ENCODE results near the gene FOXN3.

GRCh38 chr14:89190765-89191513, 226.1 kb downstream of the FOXN3 start:
- TF ChIP-seq, protein P1, sequence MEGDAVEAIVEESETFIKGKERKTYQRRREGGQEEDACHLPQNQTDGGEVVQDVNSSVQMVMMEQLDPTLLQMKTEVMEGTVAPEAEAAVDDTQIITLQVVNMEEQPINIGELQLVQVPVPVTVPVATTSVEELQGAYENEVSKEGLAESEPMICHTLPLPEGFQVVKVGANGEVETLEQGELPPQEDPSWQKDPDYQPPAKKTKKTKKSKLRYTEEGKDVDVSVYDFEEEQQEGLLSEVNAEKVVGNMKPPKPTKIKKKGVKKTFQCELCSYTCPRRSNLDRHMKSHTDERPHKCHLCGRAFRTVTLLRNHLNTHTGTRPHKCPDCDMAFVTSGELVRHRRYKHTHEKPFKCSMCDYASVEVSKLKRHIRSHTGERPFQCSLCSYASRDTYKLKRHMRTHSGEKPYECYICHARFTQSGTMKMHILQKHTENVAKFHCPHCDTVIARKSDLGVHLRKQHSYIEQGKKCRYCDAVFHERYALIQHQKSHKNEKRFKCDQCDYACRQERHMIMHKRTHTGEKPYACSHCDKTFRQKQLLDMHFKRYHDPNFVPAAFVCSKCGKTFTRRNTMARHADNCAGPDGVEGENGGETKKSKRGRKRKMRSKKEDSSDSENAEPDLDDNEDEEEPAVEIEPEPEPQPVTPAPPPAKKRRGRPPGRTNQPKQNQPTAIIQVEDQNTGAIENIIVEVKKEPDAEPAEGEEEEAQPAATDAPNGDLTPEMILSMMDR (conservative IDR thresholded peaks at IDR 0.05; ENCODE audit: low read length) = no peak
- no peak for TF ChIP-seq EZH2phosphoT487 (IDR thresholded peaks at IDR 0.05; ENCODE audit: borderline replicate concordance)
